LNCaP clone FGC (cell line): Measurements from ENCODE around the gene SCO2.
A peak's percentile ranks its signal among the peaks of the same experiment; 100 is the strongest.

Experiments used
- DNase-seq: peaks from one replicate; pipeline ENCODE4 v3.0.0-alpha.2; 2011; ENCODE audit warnings: low read depth
- H3K4me3 ChIP-seq: 2 replicates; pipeline ENCODE4 v1.5.1; 2011; ENCODE audit warnings: mild to moderate bottlenecking, low read depth, low read length, control low read depth
- CTCF ChIP-seq: IDR thresholded peaks from 2 replicates; pipeline ENCODE4 v1.5.1; 2012; ENCODE audit warnings: mild to moderate bottlenecking; ENCODE audit not compliant: control insufficient read depth, insufficient read depth; ENCODE audit errors: extremely low read depth

SCO2 gene

GRCh38 chr22:50562523-50563412 is 37.4 kb upstream of the SCO2 start, which contains the start of gene SYCE3:
Gene SYCE3 (minus strand): TSS chr22:50562919. CDS start chr22:50556405, 6,514 bp downstream.
- peak within 1 kb of the TSS; percentile 57 for H3K4me3 ChIP-seq
- DNase-seq, result peak; percentile 80
- TF ChIP-seq CTCF, result peak; percentile 83

DNA sequence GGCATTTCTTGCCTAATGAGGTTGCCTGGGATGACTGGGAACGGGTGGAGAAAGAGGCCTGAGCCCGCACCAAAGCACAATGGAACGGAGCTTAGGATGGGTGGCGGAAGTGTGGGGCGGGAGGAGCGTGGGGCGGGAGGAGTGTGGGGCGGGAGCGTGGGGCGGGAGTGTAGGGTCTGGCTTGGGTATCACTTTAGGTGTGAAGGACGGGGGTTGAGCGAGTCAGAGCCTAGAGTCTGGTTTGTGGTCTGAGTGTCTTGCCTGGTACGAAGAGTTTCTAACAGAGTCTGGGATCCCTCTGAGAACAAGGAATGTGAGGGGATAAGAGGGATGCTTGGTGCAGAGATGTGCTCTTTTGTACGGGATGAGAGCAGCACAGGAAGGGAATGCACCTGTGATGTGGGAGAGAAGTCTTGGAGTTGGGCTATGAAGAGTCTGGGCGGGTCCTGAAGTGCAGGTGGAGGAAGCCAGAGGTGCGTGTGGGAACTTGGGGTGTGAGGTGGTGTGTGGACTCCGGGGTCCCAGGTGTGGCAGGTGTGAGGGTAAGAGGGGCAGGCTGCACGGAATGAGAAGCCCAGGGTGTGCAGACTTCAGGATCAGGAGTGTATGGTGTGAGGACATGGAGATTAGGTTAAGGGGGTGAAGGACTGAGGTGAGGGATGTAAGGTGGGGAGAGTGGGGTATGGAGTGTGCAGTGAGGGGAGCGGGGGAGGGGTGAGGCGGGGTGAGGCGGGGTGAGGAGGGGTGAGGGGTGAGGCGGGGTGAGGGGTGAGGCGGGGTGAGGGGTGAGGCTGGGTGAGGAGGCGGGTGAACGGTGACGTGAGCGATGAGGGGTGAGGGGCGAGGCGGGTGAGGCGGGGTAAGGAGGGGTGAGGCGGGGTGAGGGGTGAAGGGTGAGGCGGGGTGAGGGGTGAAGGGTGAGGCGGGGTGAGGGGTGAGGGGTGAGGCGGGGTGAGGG is 36.3 kb upstream of the SCO2 start:
- DNase-seq, result no peak
- H3K4me3 ChIP-seq, result no peak overlapping the region
- TF ChIP-seq CTCF, result no peak

- no peak for DNase-seq
- TF ChIP-seq CTCF, result no peak
- no peak overlapping the region for H3K4me3 ChIP-seq
Measured at GRCh38 chr22:50560034-50560433, 34.6 kb upstream of the SCO2 start.

DNA sequence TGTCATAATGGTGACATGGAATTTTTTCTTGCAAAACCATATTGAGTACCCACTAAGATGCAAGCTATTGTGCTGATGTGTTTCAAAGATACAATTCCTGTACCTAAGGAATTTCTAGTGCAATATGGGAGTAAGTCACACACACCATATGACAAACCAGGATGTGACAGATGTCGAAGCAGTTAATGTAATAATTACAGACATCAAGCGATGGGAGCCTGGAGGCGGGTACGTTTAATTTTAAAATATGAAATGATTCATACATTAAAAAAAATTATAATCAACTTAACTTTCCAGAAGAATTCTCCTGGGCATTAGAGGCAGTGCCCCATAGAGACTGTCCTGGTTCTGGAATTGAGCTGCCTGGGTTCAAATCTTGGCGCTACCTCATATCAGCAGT is 31.3 kb upstream of the SCO2 start:
- H3K4me3 ChIP-seq, result no peak overlapping the region
- no peak for TF ChIP-seq CTCF
- DNase-seq, result no peak

- no peak overlapping the region for H3K4me3 ChIP-seq
- no peak for DNase-seq
- no peak for TF ChIP-seq CTCF
Measured at GRCh38 chr22:50553310-50553709, 27.9 kb upstream of the SCO2 start.

GRCh38 chr22:50551160-50551752 is 25.9 kb upstream of the SCO2 start:
- DNase-seq, result no peak
- no peak for TF ChIP-seq CTCF
- no peak overlapping the region for H3K4me3 ChIP-seq
